Keratinocyte (primary cell): ENCODE measurements around the gene NUAK2. TPM values are rescaled to one million over a fixed set of nuclear protein-coding genes. Genes with fewer than 3 reads are reported as not detected.

Source experiments
- DNase-seq: peaks from one replicate; pipeline ENCODE4 v3.0.0-alpha.2; 2011; ENCODE audit warnings: low read depth, missing footprints, low spot score
- FAIRE-seq: peaks from 2 replicates; lab custom pipeline; 2011; peaks lifted over from hg19 to GRCh38; lab: Jason Lieb, UNC
- H2AFZ ChIP-seq: 2 replicates; pipeline ENCODE4 v1.6.0; 2012; ENCODE audit warnings: low read length, control low read depth, inconsistent platforms; ENCODE audit not compliant: control insufficient read depth
- H3K27ac ChIP-seq: 2 replicates; pipeline ENCODE4 v1.5.1; 2011; ENCODE audit warnings: low read length; ENCODE audit not compliant: control insufficient read depth, insufficient read depth
- H3K27me3 ChIP-seq: 3 replicates; pipeline ENCODE4 v1.6.0; 2011; ENCODE audit warnings: low read length; ENCODE audit not compliant: control insufficient read depth, insufficient read depth; ENCODE audit errors: extremely low read depth
- H3K36me3 ChIP-seq, 2 experiments: 2 replicates in 1 of 2; 3 replicates in 1 of 2; pipeline ENCODE4 v1.5.1; 2011; ENCODE audit warnings: low read length in 2 of 2, mild to moderate bottlenecking in 1 of 2; ENCODE audit not compliant: control insufficient read depth in 2 of 2, insufficient read depth in 2 of 2; ENCODE audit errors: extremely low read depth in 1 of 2
- H3K4me1 ChIP-seq: 3 replicates; pipeline ENCODE4 v1.5.1; 2011; ENCODE audit warnings: low read length; ENCODE audit not compliant: control insufficient read depth, insufficient read depth; ENCODE audit errors: extremely low read depth
- H3K4me2 ChIP-seq: 3 replicates; pipeline ENCODE4 v1.6.0; 2011; ENCODE audit warnings: low read depth, low read length; ENCODE audit not compliant: control insufficient read depth, insufficient read depth; ENCODE audit errors: extremely low read depth
- H3K4me3 ChIP-seq, 3 experiments: fragments of 200-600 bp in 1 of 3; sonication (generic) in 1 of 3; 2 replicates in 2 of 3; 3 replicates in 1 of 3; pipeline ENCODE4 v1.5.1; 2011 to 2016; ENCODE audit warnings: low read length in 3 of 3, mild to moderate bottlenecking in 3 of 3, control low read depth in 2 of 3, inconsistent platforms in 1 of 3, low read depth in 1 of 3, mixed read lengths in 1 of 3, mixed run types in 1 of 3, moderate library complexity in 1 of 3; ENCODE audit not compliant: control insufficient read depth in 2 of 3, insufficient read depth in 2 of 3; ENCODE audit errors: extremely low read depth in 1 of 3
- H3K79me2 ChIP-seq: 2 replicates; pipeline ENCODE4 v1.6.0; 2012; ENCODE audit warnings: low read length; ENCODE audit not compliant: control insufficient read depth, insufficient read depth
- H3K9ac ChIP-seq: 3 replicates; pipeline ENCODE4 v1.6.0; 2011; ENCODE audit warnings: low read length; ENCODE audit not compliant: control insufficient read depth, insufficient read depth; ENCODE audit errors: extremely low read depth
- H3K9me1 ChIP-seq: 3 replicates; pipeline ENCODE4 v1.6.0; 2011; ENCODE audit warnings: low read length; ENCODE audit not compliant: control insufficient read depth, insufficient read depth; ENCODE audit errors: extremely low read depth
- H3K9me3 ChIP-seq: 2 replicates; pipeline ENCODE4 v1.5.1; 2012; ENCODE audit warnings: low read depth, low read length; ENCODE audit not compliant: control insufficient read depth
- H4K20me1 ChIP-seq: 3 replicates; pipeline ENCODE4 v1.6.0; 2011; ENCODE audit warnings: low read length; ENCODE audit not compliant: control insufficient read depth, insufficient read depth; ENCODE audit errors: extremely low read depth
- EZH2 ChIP-seq: IDR thresholded peaks from one replicate; pipeline ENCODE4 v1.6.1; 2012; ENCODE audit warnings: inconsistent platforms, mild to moderate bottlenecking, low read length, moderate library complexity
- dilution Hi-C: fragments of 300-500 bp; cut with MboI; formaldehyde crosslinking; loops from one replicate; pipeline ENCODE4 v1.7.0; 2020; ENCODE audit warnings: low sequenced_read_pairs; ENCODE audit not compliant: extremely low pct_ligation_motif_present
- polyA plus RNA-seq, 5 experiments: library from polyadenylated mRNA; depleted of rRNA in 3 of 5; stranded (reverse) in 3 of 5; stranded (forward) in 1 of 5; unstranded in 1 of 5; fragments of >200 nt; gene quantifications; 1 replicate in 1 of 5; 2 replicates in 3 of 5; 3 replicates in 1 of 5; pipeline versions ENCODE4 v1.2.1 to v1.2.3, GENCODE V29; 2011 to 2012; ENCODE audit warnings: missing spikeins in 2 of 5, low read depth in 1 of 5, low replicate concordance in 1 of 5
- TF ChIP-seq, protein P1 (sequence below), 3 experiments: IDR thresholded peaks in 1 of 3; conservative IDR thresholded peaks in 1 of 3; optimal IDR thresholded peaks in 1 of 3; 2 replicates in 2 of 3; 3 replicates in 1 of 3; pipeline versions ENCODE3 to v1.5.1; 2011; ENCODE audit warnings: low read length in 3 of 3, mild to moderate bottlenecking in 3 of 3, moderate library complexity in 2 of 3, control low read depth in 1 of 3, inconsistent platforms in 1 of 3; ENCODE audit not compliant: insufficient read depth in 2 of 3; ENCODE audit errors: extremely low read depth in 1 of 3

The NUAK2 gene
- polyA plus RNA-seq, 1 donor (not counting 4 experiments of a cell fraction or from before 2014, with no cell fraction given): 3.9 TPM

DNA sequence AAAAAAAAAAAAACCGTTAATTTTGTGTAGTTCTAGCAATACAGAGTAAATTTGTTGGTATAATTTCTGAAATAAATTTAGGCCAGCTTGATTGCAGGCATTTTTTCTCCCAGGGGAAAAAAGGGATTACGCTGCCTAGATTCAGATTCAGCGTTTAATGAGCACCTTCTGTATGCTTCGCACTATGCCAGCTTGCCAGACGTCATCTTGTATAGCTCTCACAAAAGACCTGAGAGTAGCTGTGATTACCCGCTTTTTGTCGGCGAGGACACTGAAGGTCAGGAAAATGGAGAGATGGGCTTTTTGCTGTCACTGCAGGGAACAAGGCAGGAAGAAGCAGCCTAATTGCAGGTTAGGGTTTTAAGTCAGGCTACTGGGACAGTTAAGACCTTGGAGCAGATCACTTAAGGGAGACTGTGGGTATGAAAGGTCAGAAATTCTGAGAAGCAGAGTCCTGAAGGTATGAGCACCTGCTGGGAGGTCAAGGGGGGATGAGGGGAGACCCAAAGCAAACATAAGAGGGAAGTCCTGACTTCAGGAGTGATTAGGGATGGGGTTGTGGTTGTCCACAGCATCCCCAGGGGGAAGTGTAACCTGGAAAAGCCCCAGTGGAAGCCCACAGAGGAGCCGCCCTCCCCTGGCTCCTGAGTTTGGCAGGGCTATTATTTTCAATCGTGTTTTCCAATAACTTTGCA is 54.8 kb downstream of the NUAK2 start:
- H2AFZ ChIP-seq: no peak overlapping the region
- no peak for FAIRE-seq
- H3K9ac ChIP-seq: no peak overlapping the region
- peaks cover 4% of the 10 kb centered on the region for H3K27me3 ChIP-seq
- H3K4me2 ChIP-seq: no peak overlapping the region
- peaks cover 12% of the 10 kb centered on the region for H3K4me1 ChIP-seq
- TF ChIP-seq EZH2: no peak
- TF ChIP-seq, protein P1, sequence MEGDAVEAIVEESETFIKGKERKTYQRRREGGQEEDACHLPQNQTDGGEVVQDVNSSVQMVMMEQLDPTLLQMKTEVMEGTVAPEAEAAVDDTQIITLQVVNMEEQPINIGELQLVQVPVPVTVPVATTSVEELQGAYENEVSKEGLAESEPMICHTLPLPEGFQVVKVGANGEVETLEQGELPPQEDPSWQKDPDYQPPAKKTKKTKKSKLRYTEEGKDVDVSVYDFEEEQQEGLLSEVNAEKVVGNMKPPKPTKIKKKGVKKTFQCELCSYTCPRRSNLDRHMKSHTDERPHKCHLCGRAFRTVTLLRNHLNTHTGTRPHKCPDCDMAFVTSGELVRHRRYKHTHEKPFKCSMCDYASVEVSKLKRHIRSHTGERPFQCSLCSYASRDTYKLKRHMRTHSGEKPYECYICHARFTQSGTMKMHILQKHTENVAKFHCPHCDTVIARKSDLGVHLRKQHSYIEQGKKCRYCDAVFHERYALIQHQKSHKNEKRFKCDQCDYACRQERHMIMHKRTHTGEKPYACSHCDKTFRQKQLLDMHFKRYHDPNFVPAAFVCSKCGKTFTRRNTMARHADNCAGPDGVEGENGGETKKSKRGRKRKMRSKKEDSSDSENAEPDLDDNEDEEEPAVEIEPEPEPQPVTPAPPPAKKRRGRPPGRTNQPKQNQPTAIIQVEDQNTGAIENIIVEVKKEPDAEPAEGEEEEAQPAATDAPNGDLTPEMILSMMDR (optimal IDR thresholded peaks at IDR 0.05 in 1 of 3, IDR thresholded peaks at IDR 0.05 in 1 of 3, conservative IDR thresholded peaks at IDR 0.05 in 1 of 3; ENCODE audit: extremely low read depth in 1 of 3, insufficient read depth in 2 of 3, low read length in 3 of 3): no peak
- no peaks in the 10 kb centered on the region for H3K79me2 ChIP-seq
- no peaks in the 10 kb centered on the region for H3K9me3 ChIP-seq
- DNase-seq: no peak
- no peaks in the 10 kb centered on the region for H3K36me3 ChIP-seq
- no peaks in the 10 kb centered on the region for H3K9me1 ChIP-seq
- no peaks in the 10 kb centered on the region for H4K20me1 ChIP-seq
- dilution Hi-C loops: no loop called here
- H3K27ac ChIP-seq: no peak overlapping the region
- H3K4me3 ChIP-seq: no peak overlapping the region

DNA sequence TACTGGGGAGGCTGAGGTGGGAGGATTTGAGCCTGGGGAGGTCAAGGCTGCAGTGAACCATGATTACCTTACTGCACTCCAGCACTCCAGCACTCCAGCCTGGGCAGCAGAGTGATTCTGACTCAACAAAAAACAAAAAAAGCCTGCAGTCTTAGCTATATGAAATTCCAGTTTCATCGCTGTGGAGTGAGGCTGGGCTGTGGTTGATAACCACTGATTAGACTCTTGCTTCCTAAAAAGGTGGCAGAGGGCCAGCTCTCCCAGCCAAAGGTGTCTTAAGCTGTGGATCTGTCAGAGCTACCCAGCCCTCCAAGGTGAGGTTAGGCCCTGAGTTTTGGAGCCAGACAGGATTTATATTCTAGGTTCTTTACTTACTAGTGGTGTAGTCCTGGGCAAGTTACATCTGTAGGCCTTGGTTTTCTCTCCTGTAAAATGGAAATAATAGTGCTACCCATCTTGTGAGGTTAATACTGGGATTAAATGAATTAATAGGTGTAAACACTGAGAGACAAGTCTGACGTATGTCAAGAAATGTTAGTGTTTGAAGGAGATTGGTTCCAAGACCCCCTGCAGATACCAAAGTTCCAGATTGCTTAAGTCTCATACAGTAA is 57.9 kb downstream of the NUAK2 start:
- no peak overlapping the region for H3K9ac ChIP-seq
- DNase-seq (no peak), FAIRE-seq (no peak)
- H3K27ac ChIP-seq: no peak overlapping the region
- no peak overlapping the region for H3K4me3 ChIP-seq
- dilution Hi-C loops: no loop called here
- no peaks in the 10 kb centered on the region for H3K9me3 ChIP-seq
- TF ChIP-seq, protein P1 (optimal IDR thresholded peaks at IDR 0.05 in 1 of 3, IDR thresholded peaks at IDR 0.05 in 1 of 3, conservative IDR thresholded peaks at IDR 0.05 in 1 of 3; ENCODE audit: extremely low read depth in 1 of 3, insufficient read depth in 2 of 3, low read length in 3 of 3): no peak
- no peak for TF ChIP-seq EZH2
- no peaks in the 10 kb centered on the region for H4K20me1 ChIP-seq
- peaks cover 4% of the 10 kb centered on the region for H3K27me3 ChIP-seq
- no peak overlapping the region for H2AFZ ChIP-seq
- H3K4me2 ChIP-seq: no peak overlapping the region
- no peaks in the 10 kb centered on the region for H3K36me3 ChIP-seq
- no peaks in the 10 kb centered on the region for H3K79me2 ChIP-seq
- H3K9me1 ChIP-seq: no peaks in the 10 kb centered on the region
- H3K4me1 ChIP-seq: peaks cover 19% of the 10 kb centered on the region
